PC-9 (cell line): ENCODE results near the gene GVQW3. TPM values are rescaled to one million over a fixed set of nuclear protein-coding genes. Genes with fewer than 3 reads are reported as not detected.

Experiments used
- BruUV-seq: library from RNA; stranded (reverse); fragments of 400-500 nt; replicated peaks from 2 replicates; lab custom pipeline; 2021; lab: Mats Ljungman, UMichigan
- CTCF ChIA-PET: fragments of 300-600 bp; sonication (Branson Sonifier 250); formaldehyde crosslinking; loops from one replicate; lab custom pipeline; 2022; ENCODE audit warnings: antibody characterized with exemption; lab: Charles Lee
- POLR2A ChIA-PET: fragments of 300-600 bp; sonication (Branson Sonifier 250); formaldehyde crosslinking; loops from one replicate; lab custom pipeline; 2022; ENCODE audit warnings: antibody characterized with exemption; ENCODE audit not compliant: unreplicated experiment; lab: Charles Lee
- DNase-seq, 2 experiments: peaks; one replicate each; pipeline versions ENCODE4 v3.0.0 to v3.0.0-alpha.2; 2015 to 2022; ENCODE audit warnings: mixed read lengths in 1 of 2
- H2AFZ ChIP-seq: fragments of 200-600 bp; sonication (generic); 2 replicates; pipeline ENCODE4 v1.8.1; 2017; ENCODE audit warnings: antibody characterized with exemption
- H3F3A ChIP-seq: fragments of 200-600 bp; sonication (generic); 2 replicates; pipeline ENCODE4 v1.8.1; 2017; ENCODE audit warnings: antibody characterized with exemption, mild to moderate bottlenecking, low read depth; ENCODE audit not compliant: insufficient read depth
- H3K27ac ChIP-seq: fragments of 200-600 bp; sonication (generic); 2 replicates; pipeline ENCODE4 v1.6.1; 2016; ENCODE audit warnings: mixed run types
- H3K27me3 ChIP-seq: fragments of 200-600 bp; sonication (generic); 2 replicates; pipeline ENCODE4 v1.6.1; 2016; ENCODE audit warnings: low read depth, mixed run types; ENCODE audit not compliant: insufficient read depth
- H3K36me3 ChIP-seq: fragments of 200-600 bp; sonication (generic); 2 replicates; pipeline ENCODE4 v1.6.1; 2016; ENCODE audit warnings: low read depth, mixed run types
- H3K4me1 ChIP-seq: fragments of 200-600 bp; sonication (generic); replicated peaks from 2 replicates; pipeline ENCODE4 v1.6.1; 2016; ENCODE audit warnings: mixed run types; ENCODE audit not compliant: insufficient read depth
- H3K4me2 ChIP-seq: fragments of 200-600 bp; sonication (generic); 2 replicates; pipeline ENCODE4 v1.6.1; 2017; ENCODE audit warnings: mixed run types
- H3K4me3 ChIP-seq: fragments of 200-600 bp; sonication (generic); 2 replicates; pipeline ENCODE4 v1.6.1; 2016; ENCODE audit warnings: mixed run types
- H3K79me2 ChIP-seq: fragments of 200-600 bp; sonication (generic); 2 replicates; pipeline ENCODE4 v1.6.1; 2017; ENCODE audit warnings: low read depth, mixed run types
- H3K9me2 ChIP-seq: fragments of 200-600 bp; sonication (generic); 2 replicates; pipeline ENCODE4 v1.8.1; 2017; ENCODE audit warnings: mild to moderate bottlenecking; ENCODE audit not compliant: insufficient read depth
- H3K9me3 ChIP-seq: fragments of 200-600 bp; sonication (generic); 2 replicates; pipeline ENCODE4 v1.8.1; 2016; ENCODE audit warnings: low read depth; ENCODE audit not compliant: insufficient read depth
- H4K20me1 ChIP-seq: fragments of 200-600 bp; sonication (generic); 2 replicates; pipeline ENCODE4 v1.8.1; 2017; ENCODE audit not compliant: insufficient read depth
- CTCF ChIP-seq: fragments of 200-600 bp; sonication (generic); conservative IDR thresholded peaks from 2 replicates; pipeline ENCODE4 v1.6.1; 2017; ENCODE audit warnings: mixed run types, antibody characterized with exemption, mild to moderate bottlenecking, moderate library complexity
- EZH2 ChIP-seq: fragments of 200-600 bp; sonication (generic); IDR thresholded peaks from 2 replicates; pipeline ENCODE4 v1.8.0; 2017; ENCODE audit warnings: antibody characterized with exemption, low read depth
- intact Hi-C: fragments of 100-400 bp; cut with micrococcal nuclease; formaldehyde crosslinking; loops from one replicate; pipeline ENCODE4 v1.10.0; 2022; ENCODE audit not compliant: unreplicated experiment
- total RNA-seq: library from RNA; stranded (reverse); gene quantifications from 2 replicates; pipeline ENCODE4 v1.2.3, GENCODE V29; 2021

The GVQW3 gene
- total RNA-seq, 1 experiment from 2014 or later, result 11.1 TPM

GRCh38 chr11:76385903-76386302, 4.8 kb downstream of the GVQW3 start:
- peaks cover 13% of the 10 kb centered on the region for H3K4me1 ChIP-seq
- no peaks in the 10 kb centered on the region for H3K9me3 ChIP-seq
- no peak overlapping the region for H3K4me2 ChIP-seq
- TF ChIP-seq CTCF (no peak), EZH2 (no peak)
- H3K27ac ChIP-seq, result no peak overlapping the region
- no TSS peak for BruUV-seq
- no peaks in the 10 kb centered on the region for H3K27me3 ChIP-seq
- no peaks in the 10 kb centered on the region for H3K36me3 ChIP-seq
- no peaks in the 10 kb centered on the region for H4K20me1 ChIP-seq
- no peak overlapping the region for H3K4me3 ChIP-seq
- POLR2A ChIA-PET, result no interaction called here
- peaks cover 17% of the 10 kb centered on the region for H3K79me2 ChIP-seq
- no peaks in the 10 kb centered on the region for H3K9me2 ChIP-seq
- CTCF ChIA-PET, result no interaction called here
- no peak for DNase-seq
- peaks cover 7% of the 10 kb centered on the region; the same call in 1 of the 2 replicates for H3F3A ChIP-seq
- H2AFZ ChIP-seq, result no peak overlapping the region
- intact Hi-C loops, result no loop called here

GRCh38 chr11:76388408-76388807, 7.3 kb downstream of the GVQW3 start:
- Histone ChIP-seq H3K79me2 (no peaks in the 10 kb centered on the region), H2AFZ (no peak overlapping the region), H3K27me3 (no peaks in the 10 kb centered on the region), H3K9me3 (no peaks in the 10 kb centered on the region), H4K20me1 (no peaks in the 10 kb centered on the region), H3K27ac (no peak overlapping the region), H3K4me1 (no peaks in the 10 kb centered on the region), H3K9me2 (no peaks in the 10 kb centered on the region), H3K4me2 (no peak overlapping the region), H3K4me3 (no peak overlapping the region), H3K36me3 (no peaks in the 10 kb centered on the region), H3F3A (no peaks in the 10 kb centered on the region)
- ChIA-PET POLR2A (interaction anchor here (0.6 kb wide), 1 partner anchor 170 kb away, joined by 3 read pairs; no protein-coding TSS in a partner anchor), CTCF (no interaction called here)
- TF ChIP-seq CTCF (no peak), EZH2 (no peak)
- BruUV-seq, result no TSS peak
- no peak for DNase-seq
- intact Hi-C loops, result no loop called here

GRCh38 chr11:76391021-76391420, 9.9 kb downstream of the GVQW3 start:
- H3K4me1 ChIP-seq, result no peaks in the 10 kb centered on the region
- intact Hi-C loops, result no loop called here
- TF ChIP-seq CTCF, result no peak
- no TSS peak for BruUV-seq
- H2AFZ ChIP-seq, result no peak overlapping the region
- no peak overlapping the region for H3K4me2 ChIP-seq
- no peaks in the 10 kb centered on the region for H3K27me3 ChIP-seq
- H3K9me3 ChIP-seq, result no peaks in the 10 kb centered on the region
- H3K27ac ChIP-seq, result no peak overlapping the region
- H3F3A ChIP-seq, result no peaks in the 10 kb centered on the region
- H3K36me3 ChIP-seq, result no peaks in the 10 kb centered on the region
- CTCF ChIA-PET, result no interaction called here
- POLR2A ChIA-PET, result no interaction called here
- no peaks in the 10 kb centered on the region for H3K9me2 ChIP-seq
- H3K4me3 ChIP-seq, result no peak overlapping the region
- no peak for DNase-seq
- no peaks in the 10 kb centered on the region for H3K79me2 ChIP-seq
- H4K20me1 ChIP-seq, result no peaks in the 10 kb centered on the region
